ENCODE measurements around the gene TMEM50B.

TMEM50B gene

GRCh38 chr21:33492571-33492970 lies 12.8 kb upstream of the TMEM50B start:
- Histone ChIP-seq H2AFZ (ENCODE audit: low read length) (no peak overlapping the region), H4K20me1 (ENCODE audit: insufficient read depth, low read length, poor library complexity, severe bottlenecking) (no peaks in the 10 kb centered on the region), H3K27me3 (ENCODE audit: insufficient read depth, low read length, poor library complexity, severe bottlenecking) (no peaks in the 10 kb centered on the region), H3K9ac (ENCODE audit: low read depth, low read length, poor library complexity, severe bottlenecking) (no peak overlapping the region), H3K4me3 (ENCODE audit: low read length, poor library complexity, severe bottlenecking) (no peak overlapping the region), H3K9me2 (replicated peaks; ENCODE audit: low read depth, low read length) (no peaks in the 10 kb centered on the region), H3K79me2 (ENCODE audit: insufficient read depth, low read length) (no peaks in the 10 kb centered on the region), H3K36me3 (ENCODE audit: insufficient read depth, low read length) (no peaks in the 10 kb centered on the region), H3K4me1 (ENCODE audit: insufficient read depth, low read length, poor library complexity, severe bottlenecking) (peaks cover 5% of the 10 kb centered on the region), H3F3A (ENCODE audit: low read depth) (no peaks in the 10 kb centered on the region), H3K4me2 (ENCODE audit: low read depth, low read length, poor library complexity, severe bottlenecking) (no peak overlapping the region), H3K9me3 (ENCODE audit: insufficient read depth, low read depth, low read length) (no peaks in the 10 kb centered on the region)
- no peak for TF ChIP-seq EZH2phosphoT487 (IDR thresholded peaks at IDR 0.05; ENCODE audit: borderline replicate concordance)
- TF ChIP-seq, protein P1, sequence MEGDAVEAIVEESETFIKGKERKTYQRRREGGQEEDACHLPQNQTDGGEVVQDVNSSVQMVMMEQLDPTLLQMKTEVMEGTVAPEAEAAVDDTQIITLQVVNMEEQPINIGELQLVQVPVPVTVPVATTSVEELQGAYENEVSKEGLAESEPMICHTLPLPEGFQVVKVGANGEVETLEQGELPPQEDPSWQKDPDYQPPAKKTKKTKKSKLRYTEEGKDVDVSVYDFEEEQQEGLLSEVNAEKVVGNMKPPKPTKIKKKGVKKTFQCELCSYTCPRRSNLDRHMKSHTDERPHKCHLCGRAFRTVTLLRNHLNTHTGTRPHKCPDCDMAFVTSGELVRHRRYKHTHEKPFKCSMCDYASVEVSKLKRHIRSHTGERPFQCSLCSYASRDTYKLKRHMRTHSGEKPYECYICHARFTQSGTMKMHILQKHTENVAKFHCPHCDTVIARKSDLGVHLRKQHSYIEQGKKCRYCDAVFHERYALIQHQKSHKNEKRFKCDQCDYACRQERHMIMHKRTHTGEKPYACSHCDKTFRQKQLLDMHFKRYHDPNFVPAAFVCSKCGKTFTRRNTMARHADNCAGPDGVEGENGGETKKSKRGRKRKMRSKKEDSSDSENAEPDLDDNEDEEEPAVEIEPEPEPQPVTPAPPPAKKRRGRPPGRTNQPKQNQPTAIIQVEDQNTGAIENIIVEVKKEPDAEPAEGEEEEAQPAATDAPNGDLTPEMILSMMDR (conservative IDR thresholded peaks at IDR 0.05; ENCODE audit: low read length) = no peak

DNA sequence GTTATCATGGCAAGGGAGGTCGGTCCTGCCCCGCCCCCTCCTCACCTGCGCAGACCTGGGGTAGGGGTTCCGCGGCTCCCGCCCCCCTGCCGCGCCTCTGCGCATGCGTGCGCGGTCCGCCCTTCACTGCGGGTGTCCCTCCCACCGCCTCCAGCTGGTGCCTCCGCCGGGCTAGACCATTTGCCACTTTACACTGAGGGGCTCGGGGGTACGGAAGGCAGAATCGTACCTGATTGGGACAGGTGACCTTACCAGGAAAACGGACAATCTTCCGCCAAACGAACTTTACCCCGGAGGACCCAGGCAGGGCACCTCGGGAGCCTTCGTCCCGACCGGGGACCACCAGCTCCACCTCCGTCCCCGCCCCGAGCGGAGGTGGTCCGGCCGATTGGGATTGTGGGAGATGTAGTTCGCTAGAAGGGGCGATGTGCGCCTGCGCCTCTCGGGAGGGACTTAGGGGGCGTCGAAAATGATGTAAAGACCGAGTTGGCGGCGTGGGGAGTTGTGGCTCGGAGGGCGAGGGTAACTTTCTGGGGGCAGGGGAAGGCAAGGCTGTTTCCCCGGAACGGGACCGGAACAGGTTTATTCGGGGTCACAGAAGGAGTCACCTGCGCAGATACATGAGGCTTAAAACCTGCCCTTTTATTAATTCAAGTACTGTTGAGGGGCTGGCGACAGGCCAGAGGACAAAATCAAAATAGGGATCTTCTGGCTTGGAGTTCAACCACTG lies 11.8 kb upstream of the TMEM50B start, which contains the start of gene DNAJC28:
Gene DNAJC28 (minus strand): TSS at position 344 of the 730 bp plus-strand sequence. CDS start 2,323 bp downstream, outside the sequence.
- H3K79me2 ChIP-seq (ENCODE audit: insufficient read depth, low read length) = no peaks in the 10 kb centered on the region
- no peaks in the 10 kb centered on the region for H3K9me2 ChIP-seq (replicated peaks; ENCODE audit: low read depth, low read length)

GRCh38 chr21:33490991-33491372 lies 11.2 kb upstream of the TMEM50B start:
- Histone ChIP-seq H3K4me3 (ENCODE audit: low read length, poor library complexity, severe bottlenecking) (peak overlapping the region; percentile 75), H3K9me3 (ENCODE audit: insufficient read depth, low read depth, low read length) (no peaks in the 10 kb centered on the region), H2AFZ (ENCODE audit: low read length) (peak overlapping the region; percentile 92), H3K36me3 (ENCODE audit: insufficient read depth, low read length) (no peaks in the 10 kb centered on the region), H3K27me3 (ENCODE audit: insufficient read depth, low read length, poor library complexity, severe bottlenecking) (no peaks in the 10 kb centered on the region), H3K79me2 (ENCODE audit: insufficient read depth, low read length) (no peaks in the 10 kb centered on the region), H4K20me1 (ENCODE audit: insufficient read depth, low read length, poor library complexity, severe bottlenecking) (no peaks in the 10 kb centered on the region), H3F3A (ENCODE audit: low read depth) (no peaks in the 10 kb centered on the region), H3K4me1 (ENCODE audit: insufficient read depth, low read length, poor library complexity, severe bottlenecking) (peaks cover 5% of the 10 kb centered on the region), H3K9ac (ENCODE audit: low read depth, low read length, poor library complexity, severe bottlenecking) (peak overlapping the region; percentile 61), H3K4me2 (ENCODE audit: low read depth, low read length, poor library complexity, severe bottlenecking) (peak overlapping the region; percentile 87), H3K9me2 (replicated peaks; ENCODE audit: low read depth, low read length) (no peaks in the 10 kb centered on the region)
- TF ChIP-seq, protein P1 (conservative IDR thresholded peaks at IDR 0.05; ENCODE audit: low read length) = no peak
- no peak for TF ChIP-seq EZH2phosphoT487 (IDR thresholded peaks at IDR 0.05; ENCODE audit: borderline replicate concordance)

More for the DNA sequence above, 11.8 kb upstream of the TMEM50B start, which contains the start of gene DNAJC28:
- H3K36me3 ChIP-seq (ENCODE audit: insufficient read depth, low read length) = no peaks in the 10 kb centered on the region
- peak within 1 kb of the TSS; percentile 87 for H3K4me2 ChIP-seq (ENCODE audit: low read depth, low read length, poor library complexity, severe bottlenecking)
- peak within 1 kb of the TSS; percentile 61 for H3K9ac ChIP-seq (ENCODE audit: low read depth, low read length, poor library complexity, severe bottlenecking)
- peak within 1 kb of the TSS; percentile 92 for H2AFZ ChIP-seq (ENCODE audit: low read length)
- peaks cover 5% of the 10 kb centered on the region for H3K4me1 ChIP-seq (ENCODE audit: insufficient read depth, low read length, poor library complexity, severe bottlenecking)
- TF ChIP-seq, protein P1 (conservative IDR thresholded peaks at IDR 0.05; ENCODE audit: low read length) = no peak
- TF ChIP-seq EZH2phosphoT487 (IDR thresholded peaks at IDR 0.05; ENCODE audit: borderline replicate concordance) = no peak
- no peaks in the 10 kb centered on the region for H3F3A ChIP-seq (ENCODE audit: low read depth)
- H3K4me3 ChIP-seq (ENCODE audit: low read length, poor library complexity, severe bottlenecking) = peak within 1 kb of the TSS; percentile 75
- no peaks in the 10 kb centered on the region for H4K20me1 ChIP-seq (ENCODE audit: insufficient read depth, low read length, poor library complexity, severe bottlenecking)
- H3K27me3 ChIP-seq (ENCODE audit: insufficient read depth, low read length, poor library complexity, severe bottlenecking) = no peaks in the 10 kb centered on the region
- H3K9me3 ChIP-seq (ENCODE audit: insufficient read depth, low read depth, low read length) = no peaks in the 10 kb centered on the region

All from Loucy (cell line).